Neural progenitor cell (in vitro differentiated cells): ENCODE data around the gene RPH3AL. TPM values are rescaled to one million over a fixed set of nuclear protein-coding genes. Genes with fewer than 3 reads are reported as not detected.

Source experiments
- DNase-seq: peaks from one replicate; pipeline ENCODE4 v3.0.0-alpha.2; 2016; ENCODE audit warnings: low spot score
- H2AFZ ChIP-seq: fragments of 200-600 bp; sonication (generic); replicated peaks from 2 replicates; pipeline ENCODE4 v1.6.1; 2016; ENCODE audit warnings: antibody characterized with exemption
- H3F3A ChIP-seq: fragments of 200-600 bp; sonication (generic); 2 replicates; pipeline ENCODE4 v1.6.1; 2016; ENCODE audit warnings: antibody characterized with exemption, low read depth
- H3K27ac ChIP-seq: fragments of 200-600 bp; sonication (generic); 2 replicates; pipeline ENCODE4 v1.5.1; 2016; ENCODE audit warnings: mild to moderate bottlenecking
- H3K27me3 ChIP-seq: fragments of 200-600 bp; sonication (generic); 2 replicates; pipeline ENCODE4 v1.6.1; 2016; ENCODE audit warnings: mild to moderate bottlenecking, moderate library complexity
- H3K36me3 ChIP-seq: fragments of 200-600 bp; sonication (generic); 2 replicates; pipeline ENCODE4 v1.5.1; 2016
- H3K4me1 ChIP-seq: fragments of 200-600 bp; sonication (generic); 2 replicates; pipeline ENCODE4 v1.6.1; 2016; ENCODE audit warnings: mixed run types
- H3K4me2 ChIP-seq: fragments of 200-600 bp; sonication (generic); 2 replicates; pipeline ENCODE4 v1.6.1; 2016
- H3K4me3 ChIP-seq: fragments of 200-600 bp; sonication (generic); 2 replicates; pipeline ENCODE4 v1.5.1; 2016
- H3K79me2 ChIP-seq: fragments of 200-600 bp; sonication (generic); 2 replicates; pipeline ENCODE4 v1.6.1; 2016; ENCODE audit warnings: low read depth
- H3K9ac ChIP-seq: fragments of 200-600 bp; sonication (generic); 2 replicates; pipeline ENCODE4 v1.6.1; 2016
- H3K9me3 ChIP-seq: fragments of 200-600 bp; sonication (generic); 2 replicates; pipeline ENCODE4 v1.5.1; 2016; ENCODE audit warnings: low read depth
- H4K20me1 ChIP-seq: fragments of 200-600 bp; sonication (generic); 2 replicates; pipeline ENCODE4 v1.6.1; 2016; ENCODE audit warnings: low read depth
- H3K27ac Mint-ChIP-seq: 3 replicates; pipeline ENCODE4 v1.8.0; 2021; ENCODE audit warnings: mixed read lengths
- H3K27me3 Mint-ChIP-seq: 2 replicates; pipeline ENCODE4 v1.8.0; 2022; ENCODE audit warnings: low read depth, mild to moderate bottlenecking, inconsistent platforms, moderate library complexity, mixed read lengths; ENCODE audit not compliant: insufficient read depth
- H3K36me3 Mint-ChIP-seq: 3 replicates; pipeline ENCODE4 v1.8.0; 2021; ENCODE audit warnings: mixed read lengths
- H3K4me1 Mint-ChIP-seq: 3 replicates; pipeline ENCODE4 v1.8.0; 2021; ENCODE audit warnings: mixed read lengths
- H3K4me3 Mint-ChIP-seq: 3 replicates; pipeline ENCODE4 v1.8.0; 2021; ENCODE audit warnings: mild to moderate bottlenecking, moderate library complexity, mixed read lengths
- H3K9me3 Mint-ChIP-seq: 3 replicates; pipeline ENCODE4 v1.8.0; 2020; ENCODE audit warnings: mixed read lengths
- CTCF ChIP-seq: fragments of 200-600 bp; sonication (generic); IDR thresholded peaks from 2 replicates; pipeline ENCODE4 v1.5.1; 2017; ENCODE audit warnings: antibody characterized with exemption, mild to moderate bottlenecking
- EZH2 ChIP-seq: fragments of 200-600 bp; sonication (generic); IDR thresholded peaks from 2 replicates; pipeline ENCODE4 v1.6.1; 2017; ENCODE audit warnings: antibody characterized with exemption, mild to moderate bottlenecking, moderate library complexity
- EZH2phosphoT487 ChIP-seq: fragments of 200-600 bp; sonication (generic); IDR thresholded peaks from 2 replicates; pipeline ENCODE4 v1.6.1; 2017; ENCODE audit warnings: antibody characterized with exemption
- total RNA-seq: library from RNA; depleted of rRNA; stranded (reverse); fragments of >200 nt; gene quantifications from 2 replicates; pipeline ENCODE4 v1.2.3, GENCODE V29; 2015; ENCODE audit warnings: low replicate concordance

The RPH3AL gene
- total RNA-seq, 1 donor from 2014 or later: 7.5 TPM

- DNase-seq: no peak
- Histone ChIP-seq H3K36me3 (no peaks in the 10 kb centered on the region), H4K20me1 (no peaks in the 10 kb centered on the region), H3K79me2 (no peaks in the 10 kb centered on the region), H3K4me2 (no peak overlapping the region), H3K9ac (no peak overlapping the region), H3K4me1 (no peaks in the 10 kb centered on the region), H3K9me3 (no peaks in the 10 kb centered on the region), H3K27ac (no peak overlapping the region), H3K4me3 (no peak overlapping the region), H3K27me3 (no peaks in the 10 kb centered on the region), H2AFZ (no peak overlapping the region), H3F3A (peaks cover 5% of the 10 kb centered on the region)
- no peak overlapping the region for H3K27ac Mint-ChIP-seq
- peaks cover 21% of the 10 kb centered on the region for H3K9me3 Mint-ChIP-seq
- peaks cover 21% of the 10 kb centered on the region for H3K4me1 Mint-ChIP-seq
- peaks cover 3% of the 10 kb centered on the region for H3K27me3 Mint-ChIP-seq
- H3K4me3 Mint-ChIP-seq: no peak overlapping the region
- no peak for TF ChIP-seq CTCF
- no peak for TF ChIP-seq EZH2
- no peak for TF ChIP-seq EZH2phosphoT487
- H3K36me3 Mint-ChIP-seq: peaks cover 8% of the 10 kb centered on the region
These were observed 12.2 kb upstream of the RPH3AL start for GRCh38 chr17:364766-365165.

GRCh38 chr17:364308-364707, 11.7 kb upstream of the RPH3AL start:
- Histone ChIP-seq H3K27me3 (no peaks in the 10 kb centered on the region), H3K9me3 (no peaks in the 10 kb centered on the region), H3K4me1 (no peaks in the 10 kb centered on the region), H3K79me2 (no peaks in the 10 kb centered on the region), H3K4me2 (no peak overlapping the region), H4K20me1 (no peaks in the 10 kb centered on the region), H3F3A (peaks cover 5% of the 10 kb centered on the region), H2AFZ (no peak overlapping the region), H3K27ac (no peak overlapping the region), H3K9ac (no peak overlapping the region), H3K36me3 (no peaks in the 10 kb centered on the region), H3K4me3 (no peak overlapping the region)
- Mint-ChIP-seq H3K27ac (peak overlapping the region; percentile 66), H3K9me3 (peaks cover 17% of the 10 kb centered on the region), H3K36me3 (peaks cover 5% of the 10 kb centered on the region), H3K4me1 (peaks cover 22% of the 10 kb centered on the region), H3K4me3 (no peak overlapping the region), H3K27me3 (no peaks in the 10 kb centered on the region)
- DNase-seq: no peak
- TF ChIP-seq EZH2phosphoT487 (no peak), EZH2 (no peak), CTCF (no peak)

- no peaks in the 10 kb centered on the region for H3K36me3 Mint-ChIP-seq
- H3K27ac Mint-ChIP-seq: no peak overlapping the region
These were observed 10.1 kb upstream of the RPH3AL start for GRCh38 chr17:362721-363120.

More at GRCh38 chr17:362721-363120, 10.1 kb upstream of the RPH3AL start:
- Histone ChIP-seq H3K4me3 (no peak overlapping the region), H4K20me1 (no peaks in the 10 kb centered on the region), H3K4me1 (no peaks in the 10 kb centered on the region), H3K4me2 (no peak overlapping the region), H3K36me3 (no peaks in the 10 kb centered on the region), H2AFZ (no peak overlapping the region), H3K27me3 (no peaks in the 10 kb centered on the region), H3K9me3 (no peaks in the 10 kb centered on the region), H3F3A (peaks cover 5% of the 10 kb centered on the region), H3K79me2 (no peaks in the 10 kb centered on the region), H3K27ac (no peak overlapping the region), H3K9ac (no peak overlapping the region)
- H3K4me1 Mint-ChIP-seq: peaks cover 31% of the 10 kb centered on the region
- TF ChIP-seq EZH2phosphoT487 (no peak), EZH2 (no peak), CTCF (no peak)
- DNase-seq: no peak
- peaks cover 6% of the 10 kb centered on the region for H3K9me3 Mint-ChIP-seq
- H3K4me3 Mint-ChIP-seq: no peak overlapping the region
- peaks cover 3% of the 10 kb centered on the region for H3K27me3 Mint-ChIP-seq
